GM18507 (cell line): ENCODE results near the gene PDLIM5.

Experiments used
- DNase-seq: peaks from one replicate; pipeline ENCODE4 v3.0.0; 2011; ENCODE audit warnings: low read depth; ENCODE audit not compliant: insufficient read length; ENCODE audit errors: extremely low spot score
- FAIRE-seq: peaks from 2 replicates; lab custom pipeline; 2011; peaks lifted over from hg19 to GRCh38; lab: Jason Lieb, UNC

The PDLIM5 gene

DNA sequence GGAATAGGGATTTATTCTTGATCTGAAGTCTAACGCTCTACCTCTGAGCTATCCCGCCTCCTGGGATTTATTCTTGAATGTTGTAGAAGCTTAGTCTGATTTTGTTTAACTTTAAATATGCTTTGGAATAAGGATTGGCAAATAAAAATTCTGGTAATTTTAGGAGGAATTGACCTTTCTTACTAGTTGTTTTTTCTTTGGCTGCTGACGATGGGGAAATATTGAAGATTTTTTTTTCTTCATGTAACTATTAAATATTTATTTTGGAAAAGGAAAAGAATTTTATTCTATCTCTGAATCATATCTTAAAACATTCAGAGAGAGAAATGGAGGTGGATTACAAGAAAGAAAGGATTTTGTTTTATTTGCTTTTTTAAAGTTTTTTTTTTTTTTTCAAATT is 122.9 kb downstream of the PDLIM5 start:
- no peak for DNase-seq
- FAIRE-seq = no peak

DNA sequence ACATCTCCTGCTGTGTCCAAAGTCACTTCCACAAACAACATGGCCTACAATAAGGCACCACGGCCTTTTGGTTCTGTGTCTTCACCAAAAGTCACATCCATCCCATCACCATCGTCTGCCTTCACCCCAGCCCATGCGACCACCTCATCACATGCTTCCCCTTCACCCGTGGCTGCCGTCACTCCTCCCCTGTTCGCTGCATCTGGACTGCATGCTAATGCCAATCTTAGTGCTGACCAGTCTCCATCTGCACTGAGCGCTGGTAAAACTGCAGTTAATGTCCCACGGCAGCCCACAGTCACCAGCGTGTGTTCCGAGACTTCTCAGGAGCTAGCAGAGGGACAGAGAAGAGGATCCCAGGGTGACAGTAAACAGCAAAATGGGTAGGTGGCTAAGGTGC is 123.9 kb downstream of the PDLIM5 start:
- no peak for FAIRE-seq

DNA sequence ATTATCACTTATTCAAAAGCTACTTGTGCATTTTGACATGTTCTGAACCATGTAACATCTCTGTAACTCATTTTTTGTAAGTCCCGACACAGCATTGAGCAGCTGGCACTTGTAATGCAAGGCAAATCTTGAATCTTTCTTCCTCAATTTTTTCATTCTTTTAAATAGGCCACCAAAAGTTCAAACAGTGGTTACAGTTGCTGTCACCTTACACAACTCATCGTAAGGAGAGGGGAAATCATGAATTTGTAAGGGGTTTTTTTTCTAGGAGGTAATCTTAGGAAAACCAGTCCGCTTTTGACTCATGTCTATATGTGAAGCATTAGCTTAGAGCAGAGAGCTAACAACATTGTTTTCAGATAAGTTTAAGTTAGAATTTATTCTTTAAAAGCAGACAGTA is 124.5 kb downstream of the PDLIM5 start:
- FAIRE-seq (no peak), DNase-seq (no peak)

More for the DNA sequence above, 123.9 kb downstream of the PDLIM5 start:
- no peak for DNase-seq

DNA sequence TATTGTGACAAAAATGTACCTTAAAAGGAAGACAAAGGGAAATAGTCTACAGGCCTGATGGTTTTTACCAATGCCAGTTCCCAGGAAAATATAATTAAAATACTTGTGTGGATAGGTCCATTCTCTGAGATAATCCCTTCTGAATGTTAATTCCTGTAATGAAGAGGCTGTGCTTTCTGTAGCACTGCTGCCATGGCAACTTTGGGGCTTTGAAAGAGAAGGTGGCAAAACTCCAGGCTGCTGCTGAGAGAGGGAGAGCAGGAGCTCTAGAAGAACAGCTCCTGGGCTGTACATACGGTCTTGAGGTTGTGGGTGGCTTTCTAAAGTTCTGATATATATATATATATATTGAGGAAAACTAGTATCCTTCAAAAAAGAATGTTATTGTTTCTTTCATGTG is 125.4 kb downstream of the PDLIM5 start:
- no peak for FAIRE-seq

DNA sequence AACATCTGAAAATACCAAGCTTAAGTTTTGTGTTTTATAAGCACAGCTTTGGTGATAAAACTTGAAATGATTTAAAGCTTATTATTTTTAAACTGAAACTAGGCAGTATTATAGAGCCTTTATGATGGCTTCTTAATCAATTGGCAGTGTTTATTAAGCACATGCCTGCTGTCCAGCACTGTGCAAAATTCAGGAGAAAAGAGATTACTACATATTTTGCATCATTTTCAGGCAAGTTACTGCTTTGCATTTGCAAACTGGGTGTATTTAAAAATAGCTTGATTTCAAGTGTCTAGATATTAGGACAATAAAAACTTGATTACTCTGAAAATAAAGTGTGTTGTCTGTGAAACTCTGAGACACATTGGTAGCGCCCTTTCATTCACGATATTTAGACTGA is 126.5 kb downstream of the PDLIM5 start:
- DNase-seq (no peak), FAIRE-seq (no peak)

More for the DNA sequence above, 125.4 kb downstream of the PDLIM5 start:
- no peak for DNase-seq

DNA sequence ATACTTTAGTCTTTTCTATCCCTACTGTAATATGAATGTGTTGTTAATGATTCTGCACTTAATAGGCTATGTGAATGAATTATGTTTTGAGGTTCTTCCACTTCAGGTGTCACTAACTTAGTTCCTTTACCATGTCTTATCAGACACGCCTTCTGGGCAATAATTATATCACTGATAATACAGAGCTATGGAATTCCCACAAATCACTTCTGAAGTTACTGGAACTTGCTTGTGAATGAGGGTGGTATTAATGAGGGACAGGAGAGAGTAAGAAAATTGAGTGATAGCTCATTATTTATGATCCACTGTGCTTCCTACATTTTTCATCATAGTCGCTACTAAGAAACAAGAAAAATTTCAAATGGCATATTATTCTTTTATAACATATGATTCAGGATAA is 130.0 kb downstream of the PDLIM5 start:
- FAIRE-seq (no peak), DNase-seq (no peak)

DNA sequence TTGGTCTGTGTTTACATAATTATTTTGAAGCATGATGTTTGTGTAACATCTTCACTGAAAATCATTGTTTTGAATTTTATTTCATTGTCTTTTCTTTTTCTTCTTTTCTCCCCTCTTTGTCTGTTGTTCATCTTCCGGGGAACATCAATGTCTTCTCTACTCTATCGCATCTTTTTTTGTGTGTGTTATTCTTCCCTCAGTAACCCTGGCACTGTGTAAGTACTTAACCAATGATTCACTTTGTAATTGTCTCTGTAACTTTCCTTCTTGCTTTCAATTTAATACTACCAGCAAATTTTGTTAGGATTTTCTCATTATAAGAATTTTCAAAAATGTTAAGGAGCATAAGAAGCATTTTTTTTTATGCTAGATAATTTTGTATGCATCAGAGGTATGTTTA is 130.8 kb downstream of the PDLIM5 start:
- no peak for DNase-seq

DNA sequence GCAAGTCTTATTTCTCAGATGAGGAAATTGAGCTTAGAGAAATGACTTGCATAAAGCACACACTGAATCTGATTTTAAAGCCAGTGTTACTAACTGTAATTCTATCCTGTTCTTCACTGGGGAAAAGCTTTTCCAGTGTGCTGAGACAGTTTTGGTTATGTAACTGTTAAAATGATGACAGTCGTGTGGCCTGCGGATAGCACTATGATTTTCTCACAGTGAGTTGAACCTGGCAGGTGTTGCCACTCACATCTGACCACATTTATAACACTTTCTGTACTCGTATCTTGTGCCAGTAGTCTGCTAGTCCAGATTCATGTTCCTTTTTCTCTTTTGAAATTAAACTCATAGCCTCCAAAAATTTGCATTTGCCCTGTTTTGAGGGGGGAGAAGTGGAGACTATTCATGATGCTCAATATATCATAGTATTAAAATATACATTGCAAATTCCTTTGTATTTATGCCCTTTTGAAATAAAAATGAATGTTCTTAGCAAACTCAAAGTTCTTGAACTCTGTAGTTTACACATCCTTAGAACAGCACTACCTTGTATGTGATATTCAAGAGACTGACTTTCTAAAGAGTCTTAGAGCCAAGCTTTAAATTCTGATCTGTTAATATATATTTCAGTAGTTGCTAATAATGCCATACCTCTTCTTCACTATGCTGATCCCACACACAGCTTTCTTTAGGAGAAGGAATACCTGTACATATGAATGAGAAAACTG is 132.3 kb downstream of the PDLIM5 start:
- DNase-seq = no peak
- no peak for FAIRE-seq

More for the DNA sequence above, 130.8 kb downstream of the PDLIM5 start:
- no peak for FAIRE-seq

DNA sequence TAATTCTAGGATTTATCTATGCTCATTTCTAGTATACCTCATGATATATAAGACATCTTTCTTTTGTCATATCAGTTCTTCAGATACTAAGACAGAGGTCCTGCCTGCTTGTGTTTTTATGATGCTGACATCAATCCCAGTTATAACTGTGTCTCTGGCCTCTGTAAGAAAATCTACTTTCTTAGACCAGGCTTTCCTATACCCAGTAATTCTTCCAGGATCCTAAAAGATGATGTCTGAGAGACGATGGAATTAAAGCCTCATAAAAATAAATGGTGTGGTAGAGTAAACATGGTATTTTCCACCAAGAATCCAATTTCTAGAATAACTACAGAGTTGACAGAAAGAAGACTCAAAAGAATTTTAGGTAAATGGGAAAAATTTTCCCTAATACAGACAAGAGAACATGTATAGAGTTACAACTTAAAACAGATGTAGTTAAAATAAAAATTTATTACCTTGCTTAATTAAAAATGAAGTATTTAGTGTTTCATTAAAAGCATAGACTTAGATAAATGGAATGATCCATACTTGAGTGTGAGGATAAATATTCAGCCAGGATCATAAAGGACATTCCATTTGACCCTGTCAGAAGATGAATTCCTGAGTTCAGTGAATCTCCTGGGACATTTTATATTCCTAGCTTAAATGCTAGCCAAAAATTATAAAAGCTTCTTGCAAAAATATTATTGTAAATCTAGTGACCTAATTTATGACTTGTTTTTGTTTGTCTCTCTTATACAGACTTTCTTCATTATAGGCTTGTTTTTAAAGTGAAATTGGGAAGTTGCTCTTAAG is 137.4 kb downstream of the PDLIM5 start:
- FAIRE-seq (no peak), DNase-seq (no peak)

DNA sequence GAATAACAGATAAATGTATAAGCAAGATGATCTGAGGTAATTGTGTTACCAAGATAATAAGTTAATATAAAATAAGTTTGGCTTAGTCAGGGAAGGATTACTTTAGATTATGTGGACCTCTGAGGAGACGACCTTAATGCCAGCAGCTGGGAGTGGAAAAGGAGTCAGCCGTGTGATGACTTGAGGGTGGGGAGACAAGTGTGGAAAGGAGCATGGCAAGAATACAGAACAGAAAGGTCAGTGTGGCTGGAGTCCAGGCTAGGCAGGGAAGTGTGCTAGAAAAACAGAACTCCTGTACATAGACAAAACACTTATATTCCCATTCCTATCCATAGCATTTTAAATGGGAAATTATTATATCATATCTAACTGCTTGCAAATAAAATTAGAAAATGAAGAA is 138.8 kb downstream of the PDLIM5 start:
- FAIRE-seq = no peak

DNA sequence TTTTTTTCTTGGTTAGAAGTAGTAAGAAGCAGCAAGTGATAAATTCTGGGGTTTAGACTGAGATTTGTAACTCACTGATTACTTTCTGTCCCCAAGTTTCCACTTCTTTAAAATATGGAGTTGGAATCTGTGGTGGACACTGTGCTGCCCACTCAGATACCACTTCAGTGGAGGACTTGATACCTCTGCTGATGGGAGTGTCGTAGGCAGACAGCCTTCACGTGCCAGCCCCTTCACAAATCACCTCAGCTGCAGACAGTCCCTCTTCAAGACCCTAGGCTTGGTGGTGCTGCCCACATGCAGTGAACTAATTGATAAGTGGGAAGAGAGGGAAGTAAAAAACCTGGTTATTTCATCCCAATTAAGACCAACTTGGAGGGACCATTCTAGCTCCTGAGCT is 139.5 kb downstream of the PDLIM5 start:
- no peak for DNase-seq
- FAIRE-seq = no peak

More for the DNA sequence above, 138.8 kb downstream of the PDLIM5 start:
- no peak for DNase-seq

DNA sequence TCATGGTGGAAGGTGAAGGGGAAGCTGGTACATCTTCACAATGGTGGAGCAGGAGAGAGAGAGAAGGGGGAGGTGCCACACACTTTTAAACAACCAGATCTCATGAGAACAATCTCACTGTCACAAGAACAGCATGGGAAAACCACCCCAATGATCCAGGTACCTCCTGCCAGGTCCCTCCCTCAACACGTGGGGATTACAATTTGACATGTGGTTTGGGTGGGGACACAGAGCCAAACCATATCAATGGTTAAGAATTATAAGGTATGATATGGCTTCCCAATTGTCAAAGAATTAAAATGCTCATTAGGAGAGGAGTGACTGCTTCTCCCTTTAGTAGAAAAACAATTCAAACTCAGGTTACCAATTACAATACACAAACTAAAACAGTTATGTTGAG is 143.3 kb downstream of the PDLIM5 start:
- DNase-seq (no peak), FAIRE-seq (no peak)

DNA sequence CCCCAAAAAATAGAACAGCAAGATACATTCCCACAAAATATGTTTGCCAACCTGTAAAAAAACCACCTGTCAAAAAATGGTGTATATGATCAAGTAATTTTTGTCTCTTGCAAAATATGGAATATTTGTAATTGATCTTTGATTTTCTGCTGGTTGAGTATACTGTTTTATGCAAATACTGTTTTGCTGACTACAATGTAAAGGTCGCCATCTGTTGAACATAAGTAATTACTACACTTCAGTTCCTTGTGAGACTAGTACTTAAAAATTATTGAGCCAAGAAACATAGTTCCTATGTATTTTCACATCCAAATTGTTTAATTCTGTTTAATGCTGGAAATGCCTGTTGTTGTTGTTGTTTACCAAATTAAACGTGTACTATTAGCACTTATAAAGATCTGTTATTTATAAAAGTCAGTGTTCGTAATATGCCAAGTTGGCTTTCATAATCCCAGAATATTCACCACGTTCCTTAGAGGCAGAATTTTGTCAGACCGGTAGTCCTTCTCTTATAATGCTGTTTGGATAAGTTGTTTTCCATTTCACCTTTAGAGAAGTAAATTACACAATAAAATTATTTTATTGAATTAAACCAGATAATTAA is 144.2 kb downstream of the PDLIM5 start:
- peak; percentile 25 for DNase-seq

DNA sequence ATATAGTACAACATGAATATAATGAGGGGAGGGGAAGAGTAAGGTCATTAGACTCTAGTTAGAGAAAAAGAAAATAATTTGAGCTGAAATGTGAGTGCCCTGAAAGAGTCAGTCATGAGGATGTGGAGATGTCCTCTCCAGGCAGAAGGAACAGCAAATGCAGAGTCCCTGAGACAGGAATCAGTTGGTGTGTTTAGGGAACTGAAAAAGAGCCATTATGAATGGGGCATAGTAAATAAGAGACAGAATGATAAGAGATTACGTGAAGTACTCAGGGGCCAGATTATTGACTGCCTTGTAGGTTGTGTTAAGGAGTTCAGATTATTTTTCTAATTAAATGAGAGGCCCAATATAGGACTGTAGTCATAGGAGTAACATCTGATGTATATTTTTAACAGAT is 147.0 kb downstream of the PDLIM5 start:
- FAIRE-seq (no peak), DNase-seq (no peak)

More for the DNA sequence above, 144.2 kb downstream of the PDLIM5 start:
- FAIRE-seq = peak; percentile 78

DNA sequence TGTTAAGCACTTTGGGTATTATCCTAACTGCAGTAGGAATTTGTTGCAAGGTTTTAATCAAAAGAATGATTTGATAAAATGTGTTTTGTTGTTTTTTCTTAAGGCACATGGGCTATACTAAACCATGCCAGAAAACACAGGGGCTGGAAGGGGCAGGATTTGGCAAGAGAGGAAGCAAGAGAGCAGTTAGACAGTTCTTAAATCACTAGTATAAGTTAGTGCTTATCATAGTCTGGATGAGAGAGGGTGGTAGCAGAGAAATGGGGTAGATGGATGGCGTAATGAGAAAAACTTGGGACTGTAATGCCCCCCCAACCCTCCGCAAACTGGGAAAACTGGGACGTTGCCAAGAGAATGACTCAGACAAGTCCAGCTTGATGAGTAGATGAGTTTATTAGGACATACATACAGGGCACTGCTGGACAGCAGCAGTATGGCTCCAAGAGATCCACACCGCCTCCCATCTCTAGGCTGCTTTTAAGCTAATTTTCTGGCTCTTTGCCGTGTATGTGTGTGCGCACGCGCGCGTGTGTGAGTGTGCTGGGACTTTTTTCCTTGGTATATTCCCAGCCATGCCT is 151.5 kb downstream of the PDLIM5 start:
- DNase-seq = no peak
- FAIRE-seq = no peak

DNA sequence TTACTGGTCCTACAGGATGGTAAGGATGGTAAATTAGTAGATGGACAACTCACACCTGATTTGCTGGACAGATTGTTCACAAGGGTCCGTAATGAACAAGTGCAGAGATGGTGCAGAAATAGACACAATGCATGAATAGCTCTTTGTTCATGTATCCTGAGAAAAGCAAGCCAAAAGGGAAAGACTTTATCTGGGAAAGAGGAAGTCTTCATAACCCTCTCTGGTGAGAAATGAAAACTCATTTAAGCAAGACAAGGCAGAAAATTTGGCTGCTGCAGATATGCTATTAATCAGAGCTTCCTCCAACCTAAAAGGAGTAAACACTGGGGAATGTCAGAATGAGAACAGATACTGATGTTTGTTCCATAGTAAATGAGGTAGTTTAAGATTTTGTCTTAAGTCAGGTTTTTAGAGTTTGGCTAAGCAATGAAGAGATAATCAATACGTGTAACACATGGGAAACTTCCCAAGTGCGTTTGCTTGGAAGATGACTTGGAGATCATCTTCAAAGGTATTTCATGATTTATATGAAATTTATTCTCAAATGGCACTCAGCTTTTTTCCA is 153.6 kb downstream of the PDLIM5 start:
- DNase-seq = no peak
- FAIRE-seq = no peak

DNA sequence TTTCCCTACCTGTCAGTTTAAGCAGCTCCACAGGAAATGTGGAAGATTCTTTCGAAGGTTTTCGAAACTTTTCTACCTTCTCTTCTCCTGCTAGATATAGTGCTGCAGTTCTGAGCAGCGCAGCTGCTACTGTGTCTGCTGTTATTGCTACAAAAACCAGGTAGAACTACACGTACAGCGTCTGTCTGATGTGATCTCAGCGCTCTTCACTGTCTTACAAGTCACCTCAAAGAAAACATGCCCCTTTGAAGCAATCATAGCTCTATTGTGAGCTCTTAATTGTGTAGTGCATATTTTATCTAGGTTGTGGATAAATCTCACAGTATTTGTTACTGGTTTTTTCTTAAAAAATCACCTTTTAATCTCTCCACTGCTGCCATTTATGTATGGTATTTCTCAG is 158.4 kb downstream of the PDLIM5 start:
- DNase-seq (no peak), FAIRE-seq (no peak)

DNA sequence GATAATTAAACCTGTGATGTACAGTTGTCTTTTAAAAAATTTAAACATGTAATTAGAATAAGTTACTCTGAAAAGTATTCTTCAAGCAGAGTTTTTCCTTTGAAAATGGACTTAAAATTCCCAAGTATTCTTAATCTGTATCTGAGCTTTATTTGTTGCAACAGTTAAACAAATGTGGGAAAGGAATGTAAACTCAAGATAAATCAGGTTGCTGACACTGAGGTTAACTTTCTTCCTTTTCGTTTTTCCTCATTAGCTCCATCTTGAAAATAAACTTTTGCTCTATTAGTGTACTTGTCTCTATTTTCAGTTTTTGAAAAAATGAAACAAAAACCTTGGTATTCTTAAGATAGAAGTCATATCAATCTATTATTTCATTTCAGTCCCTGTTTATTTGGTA is 161.5 kb downstream of the PDLIM5 start:
- DNase-seq (no peak), FAIRE-seq (no peak)

DNA sequence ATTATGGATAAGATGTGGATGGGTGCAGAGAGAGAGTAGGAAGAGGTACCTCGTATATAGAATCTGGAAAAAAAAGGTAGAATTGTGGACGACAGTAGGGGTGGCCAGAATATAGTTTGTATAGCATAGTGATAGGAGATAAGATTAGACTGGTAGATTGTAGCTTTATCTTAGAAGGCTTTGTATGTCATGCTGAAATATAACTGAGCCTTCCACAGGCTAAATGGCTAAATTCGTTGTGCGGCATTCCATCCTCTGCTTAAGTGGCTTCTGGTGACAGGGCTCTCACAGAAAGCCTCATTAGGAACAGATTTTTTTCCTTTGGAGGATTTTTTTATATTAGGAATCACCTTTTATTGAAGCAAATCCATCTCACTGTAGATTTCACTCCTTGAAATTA is 163.7 kb downstream of the PDLIM5 start:
- DNase-seq (no peak), FAIRE-seq (no peak)

DNA sequence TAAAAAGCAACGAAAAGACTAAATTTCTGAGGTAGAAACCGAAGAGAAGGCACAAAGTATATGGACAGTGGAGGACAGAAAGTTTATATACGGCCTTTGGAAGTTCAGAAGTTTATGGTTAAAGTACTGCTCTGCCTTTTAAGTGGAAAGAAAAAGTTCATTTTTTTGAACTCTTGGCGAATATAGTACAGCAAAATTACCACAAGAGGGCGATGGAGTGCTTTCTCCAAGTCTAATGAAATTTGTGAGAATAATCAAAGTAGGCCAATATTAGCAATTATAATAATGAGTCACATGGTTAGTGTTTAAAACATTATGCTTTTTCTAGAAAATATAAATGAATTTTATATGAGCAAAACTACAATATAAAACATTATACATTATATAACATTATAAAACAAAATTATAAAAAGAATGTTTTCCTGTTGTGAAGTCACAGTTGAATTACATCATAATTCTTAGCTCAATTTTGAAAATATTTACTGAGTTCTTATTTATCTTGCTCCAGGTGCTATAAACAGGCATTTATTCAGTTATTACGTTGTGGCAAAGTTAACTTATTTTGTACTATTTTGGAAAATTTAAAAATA is 169.8 kb downstream of the PDLIM5 start:
- peak; percentile 8 for DNase-seq
- peak; percentile 71 for FAIRE-seq
